Fibroblast of mammary gland (primary cell): ENCODE results near the gene CHP2.
"Not testable (repeated sequence)": the region's sequence is repeated elsewhere in the genome, so short reads cannot be mapped to it uniquely, and the experiment has no call there.

Experiments
- DNase-seq: peaks from one replicate; pipeline ENCODE4 v3.0.0-alpha.2; 2010; ENCODE audit warnings: low read depth
- H3K4me3 ChIP-seq: 2 replicates; pipeline ENCODE4 v1.5.1; 2011; ENCODE audit warnings: low read depth, mild to moderate bottlenecking, low read length, moderate library complexity; ENCODE audit not compliant: control insufficient read depth
- CTCF ChIP-seq: conservative IDR thresholded peaks from 2 replicates; pipeline ENCODE4 v1.5.1; 2011; ENCODE audit warnings: low read depth, low read length, inconsistent platforms; ENCODE audit not compliant: control insufficient read depth, insufficient read depth

The CHP2 gene

GRCh38 chr16:23728112-23728477 lies 26.7 kb upstream of the CHP2 start:
- H3K4me3 ChIP-seq, result no peak overlapping the region
- no peak for TF ChIP-seq CTCF
- DNase-seq, result no peak

- TF ChIP-seq CTCF, result no peak
- no peak overlapping the region for H3K4me3 ChIP-seq
- peak; percentile 85 for DNase-seq
Measured at GRCh38 chr16:23729503-23730424, 25.1 kb upstream of the CHP2 start.

- no peak for DNase-seq
- H3K4me3 ChIP-seq, result no peak overlapping the region
- no peak for TF ChIP-seq CTCF
Measured at GRCh38 chr16:23734176-23734893, 20.5 kb upstream of the CHP2 start.

- not testable (repeated sequence) for H3K4me3 ChIP-seq, DNase-seq
Measured at GRCh38 chr16:23737423-23738028, 17.3 kb upstream of the CHP2 start.

GRCh38 chr16:23739516-23739915 lies 15.3 kb upstream of the CHP2 start:
- H3K4me3 ChIP-seq, result no peak overlapping the region
- DNase-seq, result no peak
- no peak for TF ChIP-seq CTCF

GRCh38 chr16:23741675-23742303 lies 13.0 kb upstream of the CHP2 start:
- TF ChIP-seq CTCF, result no peak
- DNase-seq, result no peak
- H3K4me3 ChIP-seq, result no peak overlapping the region
